Left ventricle myocardium inferior (tissue), 1 donor: ENCODE data around the gene CRABP2. TPM values are rescaled to one million over a fixed set of nuclear protein-coding genes. Genes with fewer than 3 reads are reported as not detected.

ENCODE experiments used
- DNase-seq: peaks from one replicate; pipeline ENCODE4 v3.0.0-alpha.2; 2020
- H3K27ac ChIP-seq: fragments of 200-600 bp; replicated peaks from 2 replicates; pipeline ENCODE4 v1.8.0; 2021
- H3K27me3 ChIP-seq: fragments of 200-600 bp; 2 replicates; pipeline ENCODE4 v1.8.0; 2021; ENCODE audit warnings: low read depth
- H3K36me3 ChIP-seq: fragments of 200-600 bp; 2 replicates; pipeline ENCODE4 v1.8.0; 2021
- H3K4me1 ChIP-seq: fragments of 200-600 bp; 2 replicates; pipeline ENCODE4 v1.8.0; 2021
- H3K4me3 ChIP-seq: fragments of 200-600 bp; 2 replicates; pipeline ENCODE4 v1.8.0; 2021; ENCODE audit warnings: mild to moderate bottlenecking, moderate library complexity
- H3K9me3 ChIP-seq: fragments of 200-600 bp; replicated peaks from 2 replicates; pipeline ENCODE4 v1.8.0; 2021
- CTCF ChIP-seq: fragments of 200-600 bp; IDR thresholded peaks from 2 replicates; pipeline ENCODE4 v1.8.0; 2021; ENCODE audit warnings: antibody characterized with exemption, mild to moderate bottlenecking, borderline replicate concordance
- intact Hi-C: fragments of 100-400 bp; cut with micrococcal nuclease; formaldehyde crosslinking; loops from one replicate; pipeline ENCODE4 v1.11.0; 2022
- total RNA-seq: library from RNA; stranded (reverse); fragmentation: NEBNext Ultra II Directional; extraction: Animal tissue kit (Norgen Biotek cat#: 25700); gene quantifications from one replicate; pipeline ENCODE4 v1.2.1, GENCODE V29; 2021
- donor health status: DM: no; HTN: yes; CAD: no; lungs with severe emphysema.

Gene CRABP2
- total RNA-seq, 1 donor from 2014 or later: 0.60 TPM

- Histone ChIP-seq H3K9me3 (no peaks in the 10 kb centered on the region), H3K27me3 (peaks cover 92% of the 10 kb centered on the region), H3K27ac (no peak overlapping the region), H3K36me3 (no peaks in the 10 kb centered on the region), H3K4me1 (peaks cover 14% of the 10 kb centered on the region), H3K4me3 (no peak overlapping the region)
- no peak for TF ChIP-seq CTCF
- DNase-seq: no peak
- intact Hi-C loops: no loop called here
Measured at GRCh38 chr1:156694690-156694962, 10.8 kb downstream of the CRABP2 start.

GRCh38 chr1:156693848-156694689 is 11.3 kb downstream of the CRABP2 start:
- no peak for DNase-seq

GRCh38 chr1:156692925-156693847 is 12.2 kb downstream of the CRABP2 start:
- no peak for TF ChIP-seq CTCF
- Histone ChIP-seq H3K4me3 (no peak overlapping the region), H3K36me3 (no peaks in the 10 kb centered on the region), H3K9me3 (no peaks in the 10 kb centered on the region), H3K27ac (no peak overlapping the region), H3K27me3 (peaks cover 93% of the 10 kb centered on the region), H3K4me1 (peaks cover 19% of the 10 kb centered on the region)
- no peak for DNase-seq
- intact Hi-C loops: no loop called here

More at GRCh38 chr1:156693848-156694689, 11.3 kb downstream of the CRABP2 start:
- no peaks in the 10 kb centered on the region for H3K36me3 ChIP-seq
- intact Hi-C loops: no loop called here
- peaks cover 92% of the 10 kb centered on the region for H3K27me3 ChIP-seq
- H3K4me3 ChIP-seq: no peak overlapping the region
- H3K4me1 ChIP-seq: peaks cover 19% of the 10 kb centered on the region
- no peak overlapping the region for H3K27ac ChIP-seq
- no peak for TF ChIP-seq CTCF
- no peaks in the 10 kb centered on the region for H3K9me3 ChIP-seq

- H3K9me3 ChIP-seq: no peaks in the 10 kb centered on the region
- no peaks in the 10 kb centered on the region for H3K36me3 ChIP-seq
- TF ChIP-seq CTCF: no peak
- no peak overlapping the region for H3K27ac ChIP-seq
- intact Hi-C loops: no loop called here
- no peak for DNase-seq
- no peak overlapping the region for H3K4me3 ChIP-seq
- peaks cover 19% of the 10 kb centered on the region for H3K4me1 ChIP-seq
- peaks cover 93% of the 10 kb centered on the region for H3K27me3 ChIP-seq
Measured at GRCh38 chr1:156692441-156692924, 12.9 kb downstream of the CRABP2 start.

GRCh38 chr1:156691665-156692440 is 13.5 kb downstream of the CRABP2 start:
- Histone ChIP-seq H3K4me3 (no peak overlapping the region), H3K36me3 (no peaks in the 10 kb centered on the region), H3K27ac (no peak overlapping the region), H3K27me3 (peaks cover 93% of the 10 kb centered on the region), H3K9me3 (no peaks in the 10 kb centered on the region), H3K4me1 (peaks cover 19% of the 10 kb centered on the region)
- intact Hi-C loops: no loop called here
- TF ChIP-seq CTCF: no peak
- no peak for DNase-seq
